Cardiac fibroblast (primary cell): ENCODE data around the gene DNMT1.
"Not testable (repeated sequence)": the region's sequence is repeated elsewhere in the genome, so short reads cannot be mapped to it uniquely, and the experiment has no call there.

Experiments used
- DNase-seq, 2 donors: peaks; one replicate each; pipeline versions ENCODE4 v3.0.0 to v3.0.0-alpha.2; 2010; ENCODE audit warnings: low read depth in 2 of 2
- H3K4me3 ChIP-seq, 2 donors: replicated peaks in 1 of 2; 1 replicate in 1 of 2; 2 replicates in 1 of 2; pipeline ENCODE4 v1.5.1; 2011; ENCODE audit warnings: low read depth in 2 of 2, low read length in 2 of 2, mild to moderate bottlenecking in 2 of 2, moderate library complexity in 1 of 2
- CTCF ChIP-seq: IDR thresholded peaks from one replicate; pipeline ENCODE4 v1.5.1; 2011; ENCODE audit warnings: low read depth, mild to moderate bottlenecking, low read length, inconsistent platforms

DNMT1 gene

GRCh38 chr19:10167459-10167858 is 27.3 kb downstream of the DNMT1 start:
- DNase-seq: no peak
- no peak overlapping the region for H3K4me3 ChIP-seq
- no peak for TF ChIP-seq CTCF

GRCh38 chr19:10166501-10166900 is 28.3 kb downstream of the DNMT1 start:
- H3K4me3 ChIP-seq, DNase-seq: not testable (repeated sequence)

- TF ChIP-seq CTCF: no peak
- no peak for DNase-seq
- H3K4me3 ChIP-seq: no peak overlapping the region
Observed at GRCh38 chr19:10166046-10166445, 28.7 kb downstream of the DNMT1 start.

GRCh38 chr19:10163536-10163935 is 31.2 kb downstream of the DNMT1 start:
- TF ChIP-seq CTCF: no peak
- DNase-seq: no peak
- no peak overlapping the region for H3K4me3 ChIP-seq

- no peak for DNase-seq
- TF ChIP-seq CTCF: no peak
Observed at GRCh38 chr19:10159610-10160009, 35.1 kb downstream of the DNMT1 start.

GRCh38 chr19:10158485-10158884 is 36.3 kb downstream of the DNMT1 start:
- no peak overlapping the region for H3K4me3 ChIP-seq
- no peak for TF ChIP-seq CTCF
- DNase-seq: no peak

More at GRCh38 chr19:10159610-10160009, 35.1 kb downstream of the DNMT1 start:
- no peak overlapping the region for H3K4me3 ChIP-seq

- no peak for TF ChIP-seq CTCF
- no peak overlapping the region for H3K4me3 ChIP-seq
- DNase-seq: no peak
Observed at GRCh38 chr19:10158071-10158470, 36.7 kb downstream of the DNMT1 start.

GRCh38 chr19:10155839-10156238 is 38.9 kb downstream of the DNMT1 start:
- peak; percentile 13 to 59 for DNase-seq
- no peak overlapping the region for H3K4me3 ChIP-seq
- TF ChIP-seq CTCF: no peak
